NCI-H2029 (cell line): ENCODE data around the gene OXTR.

Experiments
- DNase-seq: peaks from one replicate; lab custom pipeline; 2025; lab: John Stamatoyannopoulos, UW

OXTR gene

GRCh38 chr3:8709801-8710507 is 59.5 kb downstream of the OXTR start:
- peak; percentile 97 for DNase-seq

GRCh38 chr3:8709287-8709686 is 60.1 kb downstream of the OXTR start:
- DNase-seq = no peak

- no peak for DNase-seq
Observed at GRCh38 chr3:8705575-8705974, 63.8 kb downstream of the OXTR start.

GRCh38 chr3:8702560-8702959 is 66.9 kb downstream of the OXTR start:
- DNase-seq = no peak
